RCC 7860 (cell line): ENCODE data around the gene CAV1.
"Not testable (repeated sequence)": the region's sequence is repeated elsewhere in the genome, so short reads cannot be mapped to it uniquely, and the experiment has no call there.

Experiments used
- DNase-seq: peaks from one replicate; pipeline ENCODE4 v3.0.0-alpha.2; 2015; ENCODE audit warnings: low spot score
- FAIRE-seq: peaks from 2 replicates; lab custom pipeline; 2012; peaks lifted over from hg19 to GRCh38; lab: Jason Lieb, UNC

CAV1 gene

DNA sequence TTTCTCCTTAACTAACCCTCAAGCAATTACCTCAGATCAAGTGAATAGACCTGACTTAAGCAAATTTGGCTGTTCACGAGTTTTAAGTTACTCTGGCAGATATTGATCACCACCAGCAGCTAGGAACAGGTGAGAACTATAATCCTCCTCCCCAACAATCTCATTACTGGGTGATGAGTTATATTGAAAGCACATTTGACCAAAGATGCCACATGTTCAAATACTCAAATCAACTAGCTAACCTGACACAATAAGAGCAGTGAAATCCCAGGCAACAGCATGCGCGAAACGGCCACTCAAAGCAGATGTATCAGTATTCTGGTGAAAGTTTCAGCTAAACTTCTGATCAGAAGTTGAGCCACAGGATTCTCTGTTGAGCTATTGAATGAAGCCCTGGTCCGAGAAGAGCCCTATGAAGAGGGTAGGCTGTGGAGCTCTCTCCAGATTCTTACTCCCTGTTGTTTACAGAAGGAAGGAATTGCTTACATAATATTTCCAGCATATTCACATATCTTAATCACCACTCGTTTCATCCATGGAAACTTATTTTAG is 52.6 kb downstream of the CAV1 start:
- FAIRE-seq (no peak), DNase-seq (no peak)

DNA sequence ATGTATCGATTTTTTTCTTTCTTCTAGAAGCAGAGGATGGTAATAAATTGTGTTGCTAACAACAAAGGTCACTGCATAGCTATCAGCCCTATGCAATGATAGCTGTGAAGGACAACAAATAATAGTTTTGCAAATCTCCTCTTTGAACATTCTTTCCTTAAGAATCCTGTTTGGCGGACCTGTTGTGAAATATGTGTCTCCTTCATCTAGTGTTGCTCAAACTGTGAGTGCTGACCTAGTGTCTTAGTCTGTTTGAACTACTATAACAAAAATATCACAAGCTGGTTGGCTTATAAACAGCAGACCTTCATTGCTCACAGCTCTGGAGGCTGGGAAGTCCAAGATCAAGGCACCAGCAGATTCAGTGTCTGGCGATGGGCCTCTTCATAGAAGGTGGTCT is 53.7 kb downstream of the CAV1 start:
- DNase-seq (no peak), FAIRE-seq (no peak)

DNA sequence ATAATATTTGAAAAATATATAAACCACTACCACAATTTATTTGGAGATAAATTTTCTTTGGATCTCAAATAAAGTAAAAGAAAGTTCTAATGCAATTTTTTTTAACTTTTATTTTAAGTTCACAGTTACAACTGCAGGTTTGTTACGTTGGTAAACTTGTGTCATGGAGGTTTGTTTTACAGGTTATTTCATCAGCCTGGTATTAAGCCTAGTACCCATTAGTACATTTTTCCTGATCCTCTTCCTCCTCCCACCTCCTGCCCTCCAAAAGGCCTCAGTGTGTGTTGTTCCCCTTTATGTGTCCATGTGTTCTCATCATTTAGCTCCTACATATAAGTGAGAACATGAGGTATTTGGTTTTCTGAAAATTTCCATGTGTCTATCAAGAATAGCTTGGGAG is 54.5 kb downstream of the CAV1 start:
- FAIRE-seq = no peak
- no peak for DNase-seq

DNA sequence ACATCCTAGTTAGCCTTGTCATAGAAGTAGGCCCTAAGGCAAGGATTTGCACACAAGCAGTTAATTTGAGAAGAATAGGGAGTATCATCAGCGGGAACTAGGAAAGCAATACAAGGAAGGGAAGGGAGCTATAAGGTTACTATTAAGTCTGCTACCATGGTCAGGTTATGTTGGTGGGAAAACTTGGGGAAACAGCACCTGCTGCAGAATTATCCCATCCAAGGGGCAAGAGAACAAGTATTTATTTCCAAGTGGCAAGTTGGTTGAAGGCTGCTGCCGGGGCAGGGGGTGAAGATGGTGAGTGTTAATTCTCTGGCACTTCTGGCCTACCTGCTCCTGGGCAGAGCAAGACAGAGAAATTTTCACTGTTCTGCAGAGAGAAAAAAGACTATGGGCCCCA is 55.0 kb downstream of the CAV1 start:
- FAIRE-seq (no peak), DNase-seq (no peak)

DNA sequence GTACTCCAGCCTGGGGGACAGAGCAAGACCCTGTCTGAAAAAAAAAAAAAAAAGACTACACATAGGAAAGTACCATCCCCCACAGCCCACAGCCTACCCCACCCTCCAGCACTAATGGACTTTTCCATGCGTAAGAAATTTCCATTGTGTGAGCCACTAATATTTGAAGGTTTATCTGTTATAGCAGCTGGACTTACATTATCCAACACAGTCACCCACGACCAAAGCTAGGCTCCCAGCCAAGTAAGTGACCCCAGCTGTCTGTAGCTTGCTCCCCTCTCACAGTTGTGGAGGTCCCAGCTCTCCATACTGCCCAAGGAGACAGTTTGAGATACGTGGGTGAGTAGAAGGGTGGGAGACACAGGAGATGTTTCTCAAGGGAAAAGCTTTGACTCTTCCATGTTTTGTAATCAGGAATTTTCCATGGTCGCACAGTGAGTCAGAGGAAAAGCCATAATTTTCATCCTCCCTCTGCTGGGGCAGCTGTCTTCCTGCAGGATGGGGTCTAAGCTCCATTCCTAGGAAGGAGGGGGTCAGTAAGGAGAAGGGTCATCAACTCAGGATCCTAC is 57.4 kb downstream of the CAV1 start:
- FAIRE-seq = no peak
- DNase-seq = peak; percentile 44

DNA sequence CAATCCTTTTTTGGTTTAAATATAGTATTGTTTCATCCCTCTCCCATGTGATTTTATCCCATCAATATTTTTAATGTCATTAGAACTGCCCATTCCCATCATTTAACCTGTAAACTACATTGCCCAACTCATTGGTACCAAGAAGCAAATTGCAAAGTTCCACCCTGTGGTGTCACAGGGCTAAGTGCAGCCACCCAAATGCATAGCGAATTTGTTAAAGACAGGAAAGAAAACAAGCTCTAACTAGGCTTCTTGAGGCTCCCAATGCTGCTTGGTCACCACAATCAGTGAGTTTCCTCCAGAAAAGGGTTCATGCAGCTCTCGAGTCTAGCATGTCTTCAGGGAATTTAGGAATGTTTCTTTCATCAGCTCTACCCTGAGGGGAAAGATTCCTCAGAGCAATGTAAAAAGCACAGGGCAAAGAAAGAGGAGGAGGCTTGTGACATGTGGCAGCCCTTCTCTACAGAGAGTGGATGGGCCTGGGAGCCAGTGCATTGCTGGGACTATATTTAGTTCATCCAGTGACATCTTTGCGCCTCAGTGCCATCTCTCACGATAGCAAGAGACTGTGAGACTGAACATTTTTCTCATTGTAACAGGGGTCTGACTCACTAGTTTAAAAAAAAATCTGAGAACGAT is 58.1 kb downstream of the CAV1 start:
- DNase-seq (no peak), FAIRE-seq (no peak)

DNA sequence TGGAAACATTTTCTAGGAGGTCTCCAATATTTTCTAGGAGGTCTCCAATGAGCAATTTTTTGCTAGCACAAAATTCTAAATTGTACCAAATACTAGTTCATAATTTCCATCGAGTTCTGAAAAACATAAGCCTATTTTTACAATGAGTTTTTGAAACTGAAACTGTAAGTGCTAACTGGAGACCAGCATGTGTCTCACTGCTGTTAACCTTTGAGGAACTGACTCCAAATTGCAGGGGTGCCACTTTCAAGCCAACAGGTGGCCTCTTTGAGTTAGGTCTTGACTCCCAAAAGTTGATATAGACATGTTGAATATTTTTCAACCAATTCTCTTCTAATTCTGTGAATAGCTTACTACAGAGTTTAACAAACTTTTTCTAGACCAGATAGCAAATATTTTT is 58.8 kb downstream of the CAV1 start:
- DNase-seq (no peak), FAIRE-seq (no peak)

DNA sequence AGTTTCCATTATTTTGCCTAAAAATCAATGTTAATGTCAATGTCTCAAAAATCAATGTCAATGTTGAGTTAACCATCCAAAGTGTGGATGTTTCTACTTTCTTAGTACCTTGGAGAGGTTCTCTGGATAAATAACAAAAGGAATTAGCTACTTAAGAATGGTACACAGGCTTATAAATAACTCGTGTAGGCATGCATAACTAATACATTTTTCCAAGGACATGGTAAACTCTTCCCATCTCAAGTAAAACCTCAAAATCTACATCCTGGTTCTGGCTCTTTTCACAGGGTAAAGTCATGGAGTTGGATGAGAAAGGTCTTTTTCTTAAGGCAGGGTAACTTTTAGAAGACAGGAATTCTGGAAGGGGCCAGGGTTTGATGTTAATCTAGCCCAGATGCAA is 59.9 kb downstream of the CAV1 start:
- FAIRE-seq (no peak), DNase-seq (no peak)

DNA sequence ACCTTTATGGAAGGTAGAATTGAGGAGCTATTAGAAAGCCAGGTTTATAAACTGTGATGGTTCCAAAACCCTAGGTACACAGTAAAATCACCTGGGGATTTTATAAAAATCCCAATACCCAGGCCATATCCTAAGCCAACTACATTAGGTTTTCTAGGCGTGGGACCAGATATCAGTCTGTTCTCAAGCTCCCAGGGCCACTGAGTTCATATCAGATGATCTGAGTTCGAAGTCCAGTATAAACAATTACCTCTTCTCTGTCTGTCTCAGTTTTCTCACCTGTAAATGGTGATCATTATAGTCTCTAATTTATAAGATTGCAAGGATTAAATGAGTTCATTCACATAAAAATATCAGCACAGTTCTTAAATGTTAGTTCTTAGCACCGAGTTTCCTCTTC is 60.6 kb downstream of the CAV1 start:
- FAIRE-seq (no peak), DNase-seq (no peak)

DNA sequence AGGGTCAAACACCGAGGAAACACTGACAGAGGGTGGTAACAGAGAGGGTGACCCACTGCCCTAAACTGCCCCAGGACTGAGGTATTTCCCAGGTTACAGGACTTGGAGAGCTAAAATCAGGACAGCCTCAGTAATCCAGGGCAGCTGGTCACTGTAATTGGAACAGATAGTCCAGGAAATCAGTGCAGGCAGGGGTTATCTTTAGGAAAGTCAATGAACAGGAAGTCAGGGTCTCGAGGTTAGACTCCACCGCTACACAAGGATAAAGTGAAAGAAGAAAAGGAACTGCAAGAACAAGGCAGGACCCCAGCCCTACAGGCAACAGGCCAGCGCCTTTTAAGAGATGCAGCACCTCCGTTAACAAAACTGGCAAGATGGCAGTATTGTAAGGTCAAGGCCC is 61.1 kb downstream of the CAV1 start:
- DNase-seq (no peak), FAIRE-seq (no peak)

DNA sequence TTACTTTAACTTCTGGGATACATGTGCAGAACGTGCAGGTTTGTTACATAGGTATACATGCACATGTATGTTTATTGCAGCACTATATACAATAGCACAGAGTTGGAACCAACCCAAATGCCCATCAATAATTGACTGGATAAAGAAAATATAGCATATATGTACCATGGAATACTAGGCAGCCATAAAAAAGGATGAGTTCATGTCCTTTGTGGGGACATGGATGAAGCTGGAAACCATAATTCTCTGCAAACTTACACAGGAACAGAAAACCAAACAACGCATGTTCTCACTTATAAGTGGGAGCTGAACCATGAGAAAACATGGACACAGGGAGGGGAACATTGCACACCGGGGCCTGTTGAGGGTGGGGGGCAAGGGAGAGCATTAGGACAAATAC is 62.4 kb downstream of the CAV1 start:
- FAIRE-seq, DNase-seq: not testable (repeated sequence)

DNA sequence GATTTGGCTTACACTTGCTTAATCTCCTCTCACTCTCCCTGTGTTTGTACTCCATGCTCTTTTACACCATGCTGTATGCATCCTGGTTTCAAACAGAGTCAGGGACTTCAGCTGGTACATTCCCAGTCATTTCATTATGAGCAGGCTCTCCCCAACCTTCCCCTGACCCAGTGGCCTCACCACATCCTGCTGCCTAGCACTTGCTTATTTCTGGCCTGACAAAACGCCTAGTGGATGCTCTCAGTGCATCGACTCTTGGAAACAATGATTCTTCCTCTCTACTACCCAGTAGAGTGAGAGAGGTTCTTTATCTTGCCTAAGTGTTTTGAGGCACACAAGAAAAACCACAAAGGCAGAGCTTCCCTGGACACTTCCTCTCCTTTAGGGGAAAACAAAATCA is 63.4 kb downstream of the CAV1 start:
- peak; percentile 75 for FAIRE-seq
- peak; percentile 90 for DNase-seq

DNA sequence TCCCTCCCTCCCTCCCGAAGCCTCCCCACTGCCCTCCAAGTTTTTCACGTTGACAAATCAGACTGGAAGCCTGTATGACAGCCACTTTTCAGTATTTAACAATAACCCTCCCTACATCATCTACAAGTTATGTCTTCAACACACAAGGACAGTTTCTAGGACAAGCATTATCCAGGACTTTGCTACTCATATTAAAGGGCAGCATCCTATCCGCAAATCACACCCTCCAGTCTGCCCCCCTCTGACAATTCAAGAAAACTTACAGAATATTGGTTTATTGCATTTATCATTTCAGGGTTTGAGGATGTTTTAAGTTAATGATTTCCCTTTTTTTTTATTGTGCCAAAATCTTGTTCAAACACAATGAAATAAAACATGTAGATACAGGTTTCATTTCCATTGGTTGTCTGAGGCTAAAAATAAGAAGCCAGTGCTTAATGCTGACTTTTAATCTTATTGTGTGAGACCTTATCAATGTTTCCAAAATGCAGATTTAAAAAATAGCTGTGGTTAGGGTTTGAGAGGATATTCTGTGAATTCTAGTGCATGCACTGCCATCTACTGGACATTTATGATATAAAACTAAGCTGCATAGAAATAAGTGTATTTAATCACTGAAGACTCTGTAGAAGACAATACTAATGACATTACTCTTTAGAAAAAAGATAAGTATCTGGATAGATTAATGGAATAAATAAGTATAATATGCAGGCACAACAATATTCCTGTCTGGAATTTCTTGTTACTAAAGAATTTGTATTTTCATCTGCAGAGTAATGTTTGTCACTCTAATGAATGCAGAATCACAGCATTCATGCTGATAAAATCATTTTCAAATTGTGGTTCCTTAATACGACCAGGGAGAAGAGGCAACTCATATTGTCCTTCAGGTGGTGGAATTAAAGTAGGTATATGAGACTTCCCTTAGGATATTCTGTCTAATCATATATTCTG is 64.1 kb downstream of the CAV1 start:
- FAIRE-seq = peak; percentile 90
- peak; percentile 57 for DNase-seq

DNA sequence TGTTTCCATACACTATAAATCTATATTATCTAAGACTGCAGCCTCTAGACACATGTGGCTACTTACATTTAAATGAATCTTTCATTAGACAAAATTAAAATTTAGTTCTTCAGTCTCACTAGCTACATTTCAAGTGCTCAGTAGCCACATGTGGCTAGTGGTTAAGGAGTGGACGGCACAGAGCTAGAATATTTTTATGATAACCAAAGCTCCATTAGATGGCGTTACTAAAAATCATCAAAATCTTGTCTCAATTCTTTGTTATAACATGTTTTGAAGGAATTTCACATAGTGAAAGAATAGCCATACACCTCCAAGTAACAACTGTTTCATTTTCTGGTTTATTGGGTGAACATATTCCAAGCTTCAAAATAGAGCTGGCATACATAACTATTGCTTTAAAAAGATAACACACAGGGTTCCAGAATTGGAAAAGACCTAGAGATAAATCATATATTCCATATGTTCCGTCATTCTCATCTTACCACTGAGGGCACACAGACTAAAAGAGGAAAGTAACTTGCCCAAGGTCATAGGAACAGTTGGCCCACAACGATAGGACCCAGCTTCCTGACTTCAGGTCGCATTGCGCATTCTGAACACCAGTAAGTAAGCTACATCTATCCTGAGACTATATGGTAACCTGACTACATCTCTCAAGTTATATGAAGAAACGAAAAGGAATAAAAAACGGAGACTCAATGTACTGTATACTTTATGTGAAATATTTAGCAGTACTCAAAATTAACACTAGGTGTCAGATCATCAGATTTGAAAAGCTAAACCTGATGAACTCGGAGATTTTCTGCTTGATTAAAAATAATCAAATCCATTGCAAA is 66.6 kb downstream of the CAV1 start:
- peak; percentile 31 for DNase-seq

DNA sequence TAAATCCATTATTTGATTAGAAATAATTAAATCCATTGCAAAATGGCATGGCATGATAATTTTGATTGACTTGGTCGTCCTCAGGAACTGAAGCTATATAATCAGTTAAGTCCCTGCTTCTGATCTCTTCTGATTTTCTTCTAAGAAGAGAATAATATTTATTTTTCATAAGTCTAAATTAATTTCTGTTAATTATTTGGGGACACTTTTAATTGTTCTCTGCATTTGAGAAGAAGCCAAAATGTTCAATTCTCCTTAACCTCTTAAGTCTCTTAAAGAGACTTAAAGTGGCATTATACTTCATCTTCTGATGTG is 67.2 kb downstream of the CAV1 start:
- DNase-seq = no peak
- no peak for FAIRE-seq

More for the DNA sequence above, 66.6 kb downstream of the CAV1 start:
- FAIRE-seq = peak; percentile 83

DNA sequence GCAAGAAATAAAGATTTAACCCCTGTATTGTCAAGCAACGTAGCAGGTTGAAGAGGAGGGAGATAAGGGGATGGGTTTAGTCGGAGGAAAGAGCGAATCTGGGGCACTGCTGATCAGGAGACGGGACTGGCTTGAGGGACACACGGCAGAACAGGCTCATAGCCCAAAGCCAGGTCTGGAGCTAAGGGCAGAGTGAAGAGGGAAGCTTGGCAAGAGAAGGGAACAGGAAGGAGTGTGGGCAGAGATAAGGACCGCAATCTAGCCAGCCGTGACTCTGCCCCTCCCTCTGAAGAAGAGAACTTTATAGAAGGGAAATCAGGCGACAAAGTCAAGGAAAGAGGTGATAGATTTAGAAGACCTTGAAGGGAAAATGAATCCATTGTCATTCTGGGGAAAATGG is 67.6 kb downstream of the CAV1 start:
- FAIRE-seq (peak; percentile 88), DNase-seq (peak; percentile 75)

DNA sequence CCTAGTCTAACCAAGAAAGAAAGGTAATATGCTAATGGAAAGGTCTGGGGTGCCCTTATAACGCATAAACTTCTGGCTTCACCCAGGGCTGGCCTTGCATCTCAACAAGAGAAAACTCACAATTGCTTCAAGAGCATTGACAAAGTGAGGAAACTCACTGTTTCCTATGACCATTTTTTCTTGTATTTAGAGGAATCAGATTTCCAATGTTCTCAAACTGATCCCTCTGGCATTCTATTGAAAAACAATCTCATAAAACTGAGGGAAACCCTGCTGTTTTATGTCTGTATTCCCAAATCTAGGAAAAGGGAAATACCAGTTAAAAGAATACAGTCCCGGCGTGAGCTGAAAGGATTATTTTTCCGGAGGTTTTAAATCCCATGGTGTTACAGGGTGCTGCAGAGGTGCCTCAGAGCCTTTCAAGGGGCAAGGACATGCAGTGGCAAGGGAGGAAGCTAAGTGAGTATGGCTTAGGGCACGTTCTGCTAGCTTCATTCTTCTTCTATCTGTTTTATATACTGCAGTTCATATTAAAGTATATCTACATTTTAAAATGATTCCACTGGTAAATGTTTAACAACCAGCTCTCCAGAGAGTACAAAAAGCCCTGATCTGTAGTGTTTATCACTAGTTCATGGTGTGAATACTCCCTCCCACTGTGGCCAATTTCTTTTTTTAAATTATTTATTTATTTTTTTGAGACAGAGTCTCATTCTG is 68.7 kb downstream of the CAV1 start:
- FAIRE-seq (no peak), DNase-seq (no peak)

DNA sequence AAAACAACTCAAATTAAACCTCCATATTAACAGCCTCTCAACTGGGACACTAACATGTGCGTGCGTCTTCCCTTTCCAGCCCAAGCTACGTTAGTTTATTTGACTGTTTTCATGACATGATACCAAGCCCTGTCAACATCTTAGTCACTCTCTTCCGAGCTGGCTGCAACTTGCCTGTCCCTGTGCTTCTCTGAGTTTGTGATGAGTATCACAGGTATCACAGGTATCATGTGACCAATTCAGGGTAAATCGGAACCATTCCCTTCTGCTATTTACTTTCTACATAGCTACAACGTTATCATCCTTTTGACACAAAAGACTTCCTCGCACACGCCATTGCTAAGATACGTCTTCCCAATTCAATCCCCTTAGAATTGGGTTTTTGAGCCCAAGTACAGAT is 70.2 kb downstream of the CAV1 start:
- no peak for DNase-seq
- FAIRE-seq = no peak

DNA sequence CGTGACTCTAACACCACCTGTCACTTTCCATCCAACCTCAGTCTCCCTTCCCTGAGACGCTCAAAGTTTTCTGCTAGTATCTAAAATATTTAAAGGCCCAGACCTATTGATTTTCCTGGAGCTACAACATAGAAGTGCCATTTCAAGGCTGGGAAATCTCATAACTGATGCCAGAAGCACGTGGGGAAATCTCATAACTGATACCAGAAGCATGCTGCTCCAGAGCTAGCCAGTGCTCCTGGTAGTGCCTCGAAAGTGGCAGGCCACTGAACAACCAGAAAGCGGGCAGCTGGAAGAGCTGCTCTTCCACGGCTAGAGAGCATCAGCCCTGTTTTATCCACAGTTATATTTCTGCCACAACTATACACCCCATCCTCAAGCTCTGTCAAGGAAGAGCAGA is 72.5 kb downstream of the CAV1 start:
- FAIRE-seq (no peak), DNase-seq (no peak)

DNA sequence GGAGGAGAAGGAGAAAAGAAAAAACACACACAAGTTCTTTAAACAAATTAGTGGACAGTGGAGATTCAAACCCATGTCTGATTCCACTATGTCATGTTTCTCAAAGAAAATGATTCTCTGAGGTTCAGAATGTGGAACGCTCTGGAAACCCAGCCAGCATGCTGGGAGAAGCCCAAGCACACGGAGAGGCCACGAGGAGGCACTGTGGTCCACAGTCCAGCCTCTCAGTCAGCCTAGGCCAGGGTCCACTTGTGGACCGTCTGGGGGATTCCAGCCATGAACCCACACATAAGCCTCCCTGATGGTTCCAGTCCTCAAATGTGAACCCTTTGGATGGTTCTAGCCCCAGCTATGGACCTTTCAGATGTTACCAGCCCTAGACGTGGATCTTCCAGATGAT is 73.4 kb downstream of the CAV1 start:
- no peak for FAIRE-seq
- DNase-seq = no peak
